HCT116 (cell line): ENCODE results near the gene ZNF143. TPM values are rescaled to one million over a fixed set of nuclear protein-coding genes. Genes with fewer than 3 reads are reported as not detected.
A peak's percentile ranks its signal among the peaks of the same experiment; 100 is the strongest.

Experiments used
- ATAC-seq: fragments of 200-7000 bp; cut with Tn5 transposase; 2 replicates; pipeline ENCODE4 v1.9.1; 2020; ENCODE audit warnings: mild to moderate bottlenecking, moderate library complexity
- BruUV-seq: library from RNA; stranded (reverse); fragments of 400-500 nt; replicated peaks from 2 replicates; lab custom pipeline; 2021; lab: Mats Ljungman, UMichigan
- CTCF ChIA-PET: fragments of 300-600 bp; sonication (Branson Sonifier 250); formaldehyde crosslinking; loops from one replicate; lab custom pipeline; 2021; ENCODE audit warnings: antibody characterized with exemption; lab: Charles Lee
- POLR2A ChIA-PET: fragments of 300-600, 350-600 bp; sonication (Branson Sonifier 250); formaldehyde crosslinking; loops from one replicate; lab custom pipeline; 2021; ENCODE audit warnings: antibody characterized with exemption; lab: Charles Lee
- RAD21 ChIA-PET, 2 experiments: fragments of 300-600 bp; sonication (Branson Sonifier 250); formaldehyde crosslinking; loops; one replicate each; lab custom pipeline; 2023; ENCODE audit warnings: low total read pairs in 2 of 2; ENCODE audit not compliant: uncharacterized antibody in 2 of 2, unreplicated experiment in 2 of 2, low non-redundant PET in 1 of 2; lab: Charles Lee
- DNase-seq: peaks from one replicate; pipeline ENCODE4 v3.0.0-alpha.2; 2010; ENCODE audit warnings: low read depth, low spot score
- H2AFZ ChIP-seq: fragments of 200-600 bp; shearing (Covaris generic), sonication (generic); 2 replicates; pipeline ENCODE4 v1.6.1; 2017; ENCODE audit warnings: low read depth, mixed run types, mixed read lengths, antibody characterized with exemption, low read length; ENCODE audit not compliant: poor library complexity, severe bottlenecking
- H3K27ac ChIP-seq: 2 replicates; pipeline ENCODE4 v1.5.1; 2012; ENCODE audit warnings: low read depth, low read length
- H3K27me3 ChIP-seq: fragments of 200-600 bp; sonication (generic); 2 replicates; pipeline ENCODE4 v1.6.1; 2016; ENCODE audit warnings: mixed run types, low read length, mixed read lengths; ENCODE audit not compliant: insufficient read depth
- H3K36me3 ChIP-seq, 2 experiments: fragments of 200-500 bp in 1 of 2; fragments of 200-600 bp in 1 of 2; sonication (Bioruptor generic) in 1 of 2; sonication (generic) in 1 of 2; 2 replicates each; pipeline versions ENCODE4 v1.5.1 to v1.6.1; 2014 to 2016; ENCODE audit warnings: low read length in 2 of 2, inconsistent platforms in 1 of 2, mixed read lengths in 1 of 2, mixed run types in 1 of 2; ENCODE audit not compliant: insufficient read depth in 2 of 2, control insufficient read depth in 1 of 2
- H3K4me1 ChIP-seq, 2 experiments: fragments of 200-600 bp in 1 of 2; sonication (generic) in 1 of 2; 2 replicates each; pipeline versions ENCODE4 v1.5.1 to v1.6.1; 2012 to 2017; ENCODE audit warnings: low read length in 2 of 2, inconsistent platforms in 1 of 2, mild to moderate bottlenecking in 1 of 2, mixed read lengths in 1 of 2, mixed run types in 1 of 2, moderate library complexity in 1 of 2; ENCODE audit not compliant: insufficient read depth in 2 of 2, control insufficient read depth in 1 of 2
- H3K4me2 ChIP-seq: fragments of 200-600 bp; sonication (generic); 2 replicates; pipeline ENCODE4 v1.6.1; 2017; ENCODE audit warnings: mixed run types, low read length, mixed read lengths
- H3K4me3 ChIP-seq, 2 experiments: fragments of 200-600 bp in 1 of 2; sonication (generic) in 1 of 2; replicated peaks in 1 of 2; 2 replicates each; pipeline ENCODE4 v1.5.1; 2011 to 2016; ENCODE audit warnings: low read length in 2 of 2, control low read depth in 1 of 2, low read depth in 1 of 2, mild to moderate bottlenecking in 1 of 2, mixed read lengths in 1 of 2, mixed run types in 1 of 2
- H3K79me2 ChIP-seq: fragments of 200-600 bp; sonication (generic); 2 replicates; pipeline ENCODE4 v1.6.1; 2017; ENCODE audit warnings: mild to moderate bottlenecking, mixed run types, low read length, moderate library complexity, mixed read lengths; ENCODE audit not compliant: insufficient read depth
- H3K9ac ChIP-seq: fragments of 200-600 bp; sonication (generic); 2 replicates; pipeline ENCODE4 v1.6.1; 2016; ENCODE audit warnings: low read length, mixed read lengths
- H3K9me2 ChIP-seq: fragments of 200-600 bp; sonication (generic), shearing (Covaris generic); 2 replicates; pipeline ENCODE4 v1.6.1; 2017; ENCODE audit warnings: mixed run types, mild to moderate bottlenecking, moderate library complexity; ENCODE audit not compliant: insufficient read depth
- H3K9me3 ChIP-seq, 2 experiments: fragments of 200-500 bp in 1 of 2; fragments of 200-600 bp in 1 of 2; sonication (Bioruptor generic) in 1 of 2; sonication (generic) in 1 of 2; 2 replicates each; pipeline ENCODE4 v1.6.1; 2014 to 2017; ENCODE audit warnings: low read length in 2 of 2, mixed read lengths in 2 of 2, inconsistent platforms in 1 of 2, low read depth in 1 of 2, mild to moderate bottlenecking in 1 of 2, mixed run types in 1 of 2, moderate library complexity in 1 of 2; ENCODE audit not compliant: control insufficient read depth in 1 of 2, insufficient read depth in 1 of 2
- H4K20me1 ChIP-seq: fragments of 200-600 bp; sonication (generic), shearing (Covaris generic); 2 replicates; pipeline ENCODE4 v1.6.1; 2017; ENCODE audit warnings: mixed run types, mild to moderate bottlenecking, moderate library complexity; ENCODE audit not compliant: insufficient read depth
- ATF3 ChIP-seq: IDR thresholded peaks from 2 replicates; pipeline ENCODE4 v1.6.1; 2012
- CEBPB ChIP-seq: IDR thresholded peaks from 2 replicates; pipeline ENCODE4 v1.6.1; 2012; ENCODE audit warnings: low read depth
- CTCF ChIP-seq, 3 experiments: fragments of 200-600 bp in 1 of 3; sonication (generic) in 1 of 3; IDR thresholded peaks in 2 of 3; conservative IDR thresholded peaks in 1 of 3; 2 replicates each; pipeline ENCODE4 v1.5.1; 2012 to 2017; ENCODE audit warnings: low read depth in 2 of 3, low read length in 2 of 3, antibody characterized with exemption in 1 of 3, borderline replicate concordance in 1 of 3, control low read depth in 1 of 3, mild to moderate bottlenecking in 1 of 3, mixed read lengths in 1 of 3, mixed run types in 1 of 3, moderate library complexity in 1 of 3; ENCODE audit not compliant: insufficient read depth in 1 of 3
- ELF1 ChIP-seq: IDR thresholded peaks from 2 replicates; pipeline ENCODE4 v1.6.1; 2012; ENCODE audit warnings: low read depth, borderline replicate concordance
- EZH2phosphoT487 ChIP-seq: fragments of 200-600 bp; IDR thresholded peaks from 2 replicates; pipeline ENCODE4 v1.6.1; 2018; ENCODE audit warnings: antibody characterized with exemption, borderline replicate concordance
- JUND ChIP-seq: IDR thresholded peaks from 2 replicates; pipeline ENCODE4 v1.6.1; 2012
- MAX ChIP-seq: IDR thresholded peaks from 2 replicates; pipeline ENCODE4 v1.6.1; 2012
- RAD21 ChIP-seq: IDR thresholded peaks from 2 replicates; pipeline ENCODE4 v1.6.1; 2012; ENCODE audit warnings: low read depth, mild to moderate bottlenecking
- SP1 ChIP-seq: IDR thresholded peaks from 2 replicates; pipeline ENCODE4 v1.6.1; 2012; ENCODE audit warnings: low read depth
- YY1 ChIP-seq: IDR thresholded peaks from 2 replicates; pipeline ENCODE4 v1.6.1; 2011; ENCODE audit warnings: low read length, low read depth, moderate library complexity, mild to moderate bottlenecking; ENCODE audit not compliant: insufficient replicate concordance; ENCODE audit errors: extremely low read depth
- ZBTB33 ChIP-seq: IDR thresholded peaks from 2 replicates; pipeline ENCODE4 v1.6.1; 2011; ENCODE audit warnings: mild to moderate bottlenecking, low read length, moderate library complexity; ENCODE audit not compliant: insufficient replicate concordance; ENCODE audit errors: extremely low read depth
- ZNF274 ChIP-seq: fragments of 200-500 bp; sonication (Bioruptor generic); IDR thresholded peaks from 2 replicates; pipeline ENCODE4 v1.6.1; 2014; ENCODE audit warnings: mild to moderate bottlenecking, low read depth, low read length, inconsistent platforms
- intact Hi-C: fragments of 100-400 bp; cut with micrococcal nuclease; formaldehyde crosslinking; loops from 2 replicates; pipeline ENCODE4 v1.10.0; 2022
- total RNA-seq: library from RNA; stranded (reverse); gene quantifications from one replicate; pipeline ENCODE4 v1.2.1, GENCODE V29; 2021; ENCODE audit not compliant: unreplicated experiment

Gene ZNF143
- total RNA-seq, 1 experiment from 2014 or later = 27.5 TPM

- Histone ChIP-seq H3K4me2 (no peak overlapping the region), H3K4me3 (no peak overlapping the region), H3K27ac (no peak overlapping the region), H3K79me2 (no peaks in the 10 kb centered on the region), H3K9me2 (no peaks in the 10 kb centered on the region), H3K36me3 (no peaks in the 10 kb centered on the region), H3K9me3 (no peaks in the 10 kb centered on the region), H3K9ac (no peak overlapping the region), H4K20me1 (no peaks in the 10 kb centered on the region), H2AFZ (no peak overlapping the region), H3K4me1 (peaks cover 43 to 76% of the 10 kb centered on the region in 2 experiments), H3K27me3 (no peaks in the 10 kb centered on the region)
- ATAC-seq = no peak
- no peak for DNase-seq
- intact Hi-C loops = no loop called here
- ChIA-PET POLR2A (no interaction called here), RAD21 (no interaction called here), CTCF (no interaction called here)
- BruUV-seq = no TSS peak
- TF ChIP-seq ATF3 (no peak), CTCF (IDR thresholded peaks at IDR 0.05 in 2 of 3, conservative IDR thresholded peaks at IDR 0.05 in 1 of 3; ENCODE audit: borderline replicate concordance in 1 of 3, insufficient read depth in 1 of 3, low read depth in 2 of 3, low read length in 2 of 3) (no peak), SP1 (no peak), JUND (no peak)
These were observed 106.6 kb downstream of the ZNF143 start for GRCh38 chr11:9567401-9567800.

GRCh38 chr11:9568161-9568853 is 107.5 kb downstream of the ZNF143 start:
- ATAC-seq = no peak
- RAD21 ChIA-PET = no interaction called here
- BruUV-seq = no TSS peak
- no peak for TF ChIP-seq YY1
- TF ChIP-seq ELF1 = no peak
- TF ChIP-seq RAD21 = no peak; the same call in 1 of the 2 replicates
- no peak for TF ChIP-seq ZNF274
- no peak for TF ChIP-seq CEBPB
- TF ChIP-seq MAX = no peak
- TF ChIP-seq EZH2phosphoT487 = no peak
- TF ChIP-seq ZBTB33 = no peak
- TF ChIP-seq JUND = no peak

More at GRCh38 chr11:9568161-9568853, 107.5 kb downstream of the ZNF143 start:
- DNase-seq = no peak
- peaks cover 48 to 74% of the 10 kb centered on the region in 2 experiments for H3K4me1 ChIP-seq
- H3K4me2 ChIP-seq = peak overlapping the region; percentile 66
- H3K9me3 ChIP-seq = no peaks in the 10 kb centered on the region
- H3K36me3 ChIP-seq = no peaks in the 10 kb centered on the region
- no peaks in the 10 kb centered on the region for H4K20me1 ChIP-seq
- CTCF ChIA-PET = no interaction called here
- no peaks in the 10 kb centered on the region for H3K9me2 ChIP-seq
- peak overlapping the region; percentile 57 for H3K9ac ChIP-seq
- H3K79me2 ChIP-seq = no peaks in the 10 kb centered on the region
- POLR2A ChIA-PET = no interaction called here
- H3K27ac ChIP-seq = no peak overlapping the region
- peak overlapping the region; percentile 50 for H2AFZ ChIP-seq
- intact Hi-C loops = no loop called here
- no peak overlapping the region for H3K4me3 ChIP-seq
- H3K27me3 ChIP-seq = no peaks in the 10 kb centered on the region
